ENCODE results near the gene SLC25A17.
"Not testable (repeated sequence)": the region's sequence is repeated elsewhere in the genome, so short reads cannot be mapped to it uniquely, and the experiment has no call there.

SLC25A17 gene

DNA sequence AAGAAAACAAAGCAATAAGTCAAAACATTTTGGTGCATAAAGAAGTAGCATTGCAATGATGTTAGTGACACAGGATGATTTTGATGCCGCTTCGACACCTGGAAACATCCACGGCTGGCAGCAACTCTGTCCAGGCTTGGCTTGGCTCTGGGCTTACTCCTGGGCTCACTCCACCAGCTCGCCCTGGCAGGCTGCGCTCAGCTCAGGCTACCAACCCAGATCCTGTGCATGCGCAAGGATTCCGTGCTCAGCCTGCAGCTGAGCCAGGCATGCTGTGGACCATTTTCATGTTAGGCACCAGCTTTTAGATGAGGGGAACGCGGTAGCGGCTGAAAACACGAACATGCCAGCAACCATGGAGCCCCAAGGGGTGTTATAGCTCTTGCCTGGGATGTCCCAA, 66.0 kb downstream of the SLC25A17 start:
- no peak for DNase-seq (ENCODE audit: low read depth)

DNA sequence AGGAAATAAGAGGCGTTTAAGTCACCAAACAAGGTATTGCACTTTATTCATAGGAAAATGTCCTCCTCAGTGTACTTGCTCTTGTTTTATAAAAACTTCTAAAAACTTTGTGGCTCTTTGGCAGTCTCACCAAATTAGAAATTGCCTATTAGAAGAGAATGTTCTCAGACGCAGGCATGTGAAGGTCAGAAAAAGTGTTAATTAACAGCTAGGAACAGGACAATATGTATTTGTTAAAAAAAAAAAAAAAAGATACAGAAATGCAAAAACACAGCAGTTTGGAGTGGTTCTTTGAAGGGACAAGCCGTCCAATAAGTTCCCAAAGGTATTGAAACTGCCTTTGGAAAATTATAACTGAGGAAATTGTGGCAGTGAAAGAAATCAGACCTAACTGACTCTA, 67.9 kb downstream of the SLC25A17 start:
- no peak for DNase-seq (ENCODE audit: low read depth)

- no peak for DNase-seq (ENCODE audit: low read depth)
Measured at GRCh38 chr22:40749829-40750228, 69.3 kb downstream of the SLC25A17 start.

- no peak for DNase-seq (ENCODE audit: low read depth)
Measured at GRCh38 chr22:40748388-40749355, 70.5 kb downstream of the SLC25A17 start.

DNA sequence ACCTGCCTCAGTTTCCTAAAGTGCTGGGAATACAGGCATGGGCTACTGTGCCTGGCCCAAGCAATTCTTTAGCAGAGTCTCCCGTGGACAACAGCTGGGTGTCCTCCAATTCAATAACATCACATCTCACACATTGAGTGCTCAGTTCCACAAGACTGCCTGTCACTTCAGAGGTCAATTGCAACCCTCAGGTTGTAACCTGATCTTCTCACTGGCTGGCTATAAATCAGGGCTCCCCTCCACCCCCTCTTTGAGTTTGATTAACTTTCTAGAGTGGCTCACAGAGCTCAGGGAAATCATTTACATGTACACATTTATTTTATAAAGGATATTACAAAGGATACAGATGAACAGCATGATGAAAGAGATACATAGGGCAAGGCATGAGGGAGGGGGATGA, 71.8 kb downstream of the SLC25A17 start:
- DNase-seq (ENCODE audit: low read depth): no peak

GRCh38 chr22:40746428-40747220, 72.5 kb downstream of the SLC25A17 start:
- no peak for DNase-seq (ENCODE audit: low read depth)

- no peak for DNase-seq (ENCODE audit: low read depth)
Measured at GRCh38 chr22:40743768-40744167, 75.4 kb downstream of the SLC25A17 start.

DNA sequence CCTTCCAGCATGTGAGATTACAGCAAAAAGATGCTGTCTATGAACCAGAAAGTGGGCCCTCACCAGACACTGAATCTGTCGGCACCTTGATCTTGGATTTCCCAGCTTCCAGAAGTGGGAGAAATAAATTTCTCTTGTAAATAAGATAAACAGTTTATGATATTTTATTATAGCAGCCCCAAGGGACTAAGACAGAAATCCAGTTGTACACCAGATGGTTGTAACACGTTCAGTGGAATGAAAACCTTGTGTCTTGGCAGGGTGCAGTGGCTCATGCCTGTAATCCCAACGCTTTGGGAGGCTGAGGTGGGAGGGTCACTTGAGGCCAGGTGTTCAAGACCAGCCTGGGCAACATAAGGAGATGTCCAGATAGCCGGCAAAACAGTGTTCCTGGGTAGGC, 78.0 kb downstream of the SLC25A17 start:
- no peak for DNase-seq (ENCODE audit: low read depth)

DNA sequence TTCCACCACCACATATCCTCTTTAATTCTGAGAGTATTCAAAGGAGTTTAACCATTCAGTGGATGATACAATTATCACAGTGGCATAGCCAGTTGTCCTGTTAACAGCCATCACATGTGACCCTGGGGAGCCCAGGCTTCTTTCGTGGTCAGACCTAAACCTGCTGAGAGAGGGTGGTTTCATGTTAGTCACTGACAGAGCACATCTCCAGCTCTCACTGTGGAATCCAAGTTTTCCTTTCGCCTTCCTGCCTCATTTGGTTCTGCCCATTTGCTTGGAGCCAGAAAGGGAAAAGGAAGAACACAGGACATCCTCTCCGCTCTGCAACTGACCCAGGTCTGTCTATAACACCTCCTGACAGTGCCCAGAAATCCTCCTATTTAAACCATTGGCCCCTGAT, 79.4 kb downstream of the SLC25A17 start:
- no peak for DNase-seq (ENCODE audit: low read depth)

GRCh38 chr22:40733919-40734318, 85.2 kb downstream of the SLC25A17 start:
- no peak for DNase-seq (ENCODE audit: low read depth)

GRCh38 chr22:40732999-40733292, 86.2 kb downstream of the SLC25A17 start:
- DNase-seq (ENCODE audit: low read depth): no peak

GRCh38 chr22:40729284-40729683, 89.9 kb downstream of the SLC25A17 start:
- no peak for DNase-seq (ENCODE audit: low read depth)

DNA sequence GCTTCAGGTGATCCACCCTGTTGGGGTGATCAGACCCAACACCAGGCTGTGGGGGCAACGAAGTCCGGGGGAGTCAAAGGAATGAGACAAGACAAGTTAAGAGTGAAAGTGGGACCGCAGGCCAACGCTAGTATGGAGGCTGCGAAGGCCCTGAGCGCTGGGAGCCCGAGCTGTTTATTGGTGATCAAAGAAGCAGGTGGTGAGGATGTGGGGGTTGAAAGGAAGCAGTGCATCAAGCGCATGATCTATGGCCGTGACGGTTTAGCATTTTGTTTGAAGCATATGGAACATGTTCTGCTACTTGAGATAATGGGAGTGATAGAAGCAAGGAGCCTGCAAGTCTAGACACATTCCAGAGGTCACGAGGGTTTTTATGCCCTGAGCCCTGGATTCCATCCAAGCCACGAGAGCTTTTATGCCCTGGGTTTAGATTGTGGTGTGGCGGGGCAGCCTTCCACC, 90.4 kb downstream of the SLC25A17 start:
- DNase-seq (ENCODE audit: low read depth): peak; percentile 47

DNA sequence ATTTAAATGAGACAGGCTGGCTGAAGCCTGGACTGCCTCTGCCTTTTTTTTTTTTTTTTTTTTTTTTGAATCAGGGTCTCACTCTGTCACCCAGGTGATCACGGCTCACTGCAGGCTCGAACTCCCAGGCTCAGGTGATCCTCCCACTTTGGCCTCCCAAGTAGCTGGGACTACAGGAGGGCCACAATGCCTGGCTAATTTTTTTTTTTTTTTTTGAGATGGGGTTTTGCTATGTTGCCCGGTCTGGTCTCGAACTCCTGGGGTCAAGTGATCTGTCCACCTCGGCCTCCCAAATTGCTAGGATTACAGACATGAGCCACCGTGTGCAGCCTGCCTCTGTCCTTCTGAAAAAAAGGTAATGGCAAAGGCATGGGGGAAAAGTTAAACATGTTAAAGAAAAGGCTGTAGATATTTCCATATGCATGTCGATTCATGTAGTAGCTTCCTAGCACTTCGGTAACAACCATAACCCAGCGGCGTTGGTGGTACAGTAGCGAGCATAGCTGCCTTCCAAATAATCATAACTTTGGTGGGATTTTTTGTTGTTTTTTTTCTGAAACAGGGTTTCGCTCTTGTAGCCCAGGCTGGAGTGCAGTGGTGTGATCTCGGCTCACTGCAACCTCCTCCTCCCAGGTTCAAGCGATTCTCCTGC, 91.1 kb downstream of the SLC25A17 start:
- no peak for DNase-seq (ENCODE audit: low read depth)

- DNase-seq (ENCODE audit: low read depth): no peak
Measured at GRCh38 chr22:40727070-40727963, 91.8 kb downstream of the SLC25A17 start.

DNA sequence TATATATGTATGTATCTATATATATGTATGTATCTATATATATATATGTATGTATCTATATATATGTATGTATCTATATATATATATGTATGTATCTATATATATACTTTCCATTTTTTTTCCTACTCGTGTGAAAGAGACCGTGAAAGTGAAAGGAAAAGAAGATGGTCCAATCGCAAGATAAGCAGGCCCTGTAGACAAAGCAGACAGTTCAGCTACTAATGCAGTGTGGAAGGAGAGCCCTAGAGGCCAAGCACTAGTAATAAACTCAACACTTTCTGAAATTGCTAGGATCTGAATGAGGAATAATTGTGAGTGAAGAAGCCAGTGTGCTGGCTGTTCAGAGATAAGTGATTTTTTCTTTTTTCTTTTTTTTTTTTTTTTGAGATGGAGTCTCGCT, 92.6 kb downstream of the SLC25A17 start:
- DNase-seq (ENCODE audit: low read depth): no peak

DNA sequence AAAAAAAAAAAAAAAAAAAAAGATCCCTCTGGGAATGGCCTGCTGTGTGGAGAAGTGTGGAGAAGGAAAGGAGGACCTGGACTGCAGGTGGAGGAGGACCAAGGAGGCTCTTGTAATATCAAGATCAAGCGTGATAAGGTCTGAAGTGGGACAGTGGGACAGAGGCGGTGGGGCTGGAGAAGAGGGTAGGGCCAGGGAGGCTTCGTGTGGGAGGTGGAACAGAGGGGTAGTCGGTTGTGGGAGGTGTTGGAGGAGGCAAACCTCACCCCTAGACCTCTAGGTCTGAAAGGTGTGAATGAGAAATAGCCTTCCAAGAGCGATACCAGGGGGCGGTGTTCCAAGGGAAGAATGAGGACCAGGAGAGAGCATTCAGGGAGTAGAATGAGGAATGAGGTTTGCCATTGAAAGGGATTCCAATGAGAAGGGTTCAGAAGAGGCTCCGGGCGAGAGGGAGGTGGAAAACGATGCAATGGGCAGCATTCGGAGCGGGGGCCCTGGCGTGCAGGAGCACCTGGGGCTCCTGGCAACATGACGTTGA, 95.7 kb downstream of the SLC25A17 start:
- DNase-seq (ENCODE audit: low read depth): no peak

- DNase-seq (ENCODE audit: low read depth): no peak
Measured at GRCh38 chr22:40721266-40721665, 97.9 kb downstream of the SLC25A17 start.

- DNase-seq (ENCODE audit: low read depth): no peak
Measured at GRCh38 chr22:40720538-40721256, 98.4 kb downstream of the SLC25A17 start.

DNA sequence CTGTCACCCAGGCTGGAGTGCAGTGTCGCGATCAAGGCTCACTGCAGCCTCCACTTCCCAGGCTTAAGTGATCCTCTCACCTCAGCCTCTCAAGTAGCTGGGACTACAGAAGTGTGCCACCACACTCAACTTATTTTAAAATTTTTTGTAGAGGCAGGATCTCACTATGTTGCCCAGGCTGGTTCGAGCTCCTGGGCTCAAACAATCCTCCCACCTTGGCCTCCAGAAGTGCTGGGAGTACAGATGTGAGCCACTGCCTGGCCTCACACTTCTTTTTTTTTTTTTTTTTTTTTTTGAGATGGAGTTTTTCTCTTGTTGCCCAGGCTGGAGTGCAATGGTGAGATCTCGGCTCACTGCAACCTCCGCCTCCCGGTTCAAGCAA, 99.0 kb downstream of the SLC25A17 start:
- not testable (repeated sequence) for DNase-seq (ENCODE audit: low read depth)

Data from activated T-helper 1 cell treated with Interleukin-2 at 50 U/mL for 16 hours (primary cell).